Endothelial cell (in vitro differentiated cells): Measurements from ENCODE around the gene PLEKHM2. TPM values are rescaled to one million over a fixed set of nuclear protein-coding genes. Genes with fewer than 3 reads are reported as not detected.

Experiments
- DNase-seq: peaks from one replicate; pipeline ENCODE4 v3.0.0; 2021; ENCODE audit warnings: low spot score
- H3K27ac Mint-ChIP-seq: one replicate; pipeline ENCODE4 v1.8.0; 2021; ENCODE audit warnings: mixed read lengths, inconsistent platforms; ENCODE audit not compliant: unreplicated experiment
- H3K27me3 Mint-ChIP-seq: one replicate; pipeline ENCODE4 v1.8.0; 2021; ENCODE audit warnings: mild to moderate bottlenecking, moderate library complexity, mixed read lengths, inconsistent platforms; ENCODE audit not compliant: unreplicated experiment
- H3K36me3 Mint-ChIP-seq: one replicate; pipeline ENCODE4 v1.8.0; 2021; ENCODE audit warnings: mild to moderate bottlenecking, low read depth, mixed read lengths, inconsistent platforms; ENCODE audit not compliant: unreplicated experiment
- H3K4me1 Mint-ChIP-seq: one replicate; pipeline ENCODE4 v1.8.0; 2021; ENCODE audit warnings: mild to moderate bottlenecking, mixed read lengths, inconsistent platforms; ENCODE audit not compliant: unreplicated experiment
- H3K4me3 Mint-ChIP-seq: one replicate; pipeline ENCODE4 v1.8.0; 2021; ENCODE audit warnings: mild to moderate bottlenecking, mixed read lengths, inconsistent platforms; ENCODE audit not compliant: unreplicated experiment
- H3K9me3 Mint-ChIP-seq: one replicate; pipeline ENCODE4 v1.8.0; 2021; ENCODE audit warnings: mixed read lengths, inconsistent platforms; ENCODE audit not compliant: unreplicated experiment
- CTCF ChIP-seq: fragments of 200-600 bp; sonication (generic); IDR thresholded peaks from one replicate; pipeline ENCODE4 v1.5.0; 2021; ENCODE audit warnings: antibody characterized with exemption; ENCODE audit not compliant: unreplicated experiment
- long read RNA-seq: library from polyadenylated mRNA; unstranded; transcript quantifications from one replicate; pipeline ENCODE4 v2.0.0, GENCODE V29; 2020; ENCODE audit not compliant: unreplicated experiment
- total RNA-seq: library from RNA; stranded (reverse); fragmentation: NEBNext Ultra II Directional; extraction: Animal tissue kit (Norgen Biotek cat#: 25700); gene quantifications from one replicate; pipeline ENCODE4 v1.2.1, GENCODE V29; 2021; ENCODE audit not compliant: unreplicated experiment

The PLEKHM2 gene
- 82.3 TPM for total RNA-seq
- long read RNA-seq, partial matches to known transcripts: 5 of 7 reads
- long read RNA-seq, other reads (novel, unspliced or antisense): 2 of 7 reads

GRCh38 chr1:15684042-15684461, at the start of gene PLEKHM2:
TSS of gene PLEKHM2 (plus strand) at chr1:15684320. CDS start at chr1:15684559, 239 bp downstream.
- H3K27ac Mint-ChIP-seq: peak within 1 kb of the TSS; percentile 86
- H3K4me3 Mint-ChIP-seq: peak within 1 kb of the TSS; percentile 94
- peak; percentile 54 for DNase-seq
- TF ChIP-seq CTCF: no peak
- peaks cover 20% of the 10 kb centered on the region for H3K4me1 Mint-ChIP-seq
- H3K27me3 Mint-ChIP-seq: peaks cover 9% of the 10 kb centered on the region
- H3K9me3 Mint-ChIP-seq: no peaks in the 10 kb centered on the region
- H3K36me3 Mint-ChIP-seq: peaks cover 8% of the 10 kb centered on the region

GRCh38 chr1:15636436-15636835, 47.7 kb upstream of the PLEKHM2 start:
- DNase-seq: no peak
- Mint-ChIP-seq H3K4me1 (peaks cover 4% of the 10 kb centered on the region), H3K27me3 (no peaks in the 10 kb centered on the region), H3K27ac (no peak overlapping the region), H3K36me3 (peaks cover 8% of the 10 kb centered on the region), H3K4me3 (no peak overlapping the region), H3K9me3 (no peaks in the 10 kb centered on the region)
- TF ChIP-seq CTCF: no peak

GRCh38 chr1:15637826-15638225, 46.3 kb upstream of the PLEKHM2 start:
- DNase-seq: no peak
- Mint-ChIP-seq H3K4me3 (no peak overlapping the region), H3K4me1 (peaks cover 4% of the 10 kb centered on the region), H3K27ac (no peak overlapping the region), H3K27me3 (no peaks in the 10 kb centered on the region), H3K9me3 (no peaks in the 10 kb centered on the region), H3K36me3 (peaks cover 14% of the 10 kb centered on the region)
- no peak for TF ChIP-seq CTCF

GRCh38 chr1:15639262-15639661, 44.9 kb upstream of the PLEKHM2 start:
- Mint-ChIP-seq H3K4me3 (no peak overlapping the region), H3K4me1 (peaks cover 4% of the 10 kb centered on the region), H3K36me3 (peaks cover 24% of the 10 kb centered on the region), H3K27me3 (no peaks in the 10 kb centered on the region), H3K27ac (no peak overlapping the region), H3K9me3 (no peaks in the 10 kb centered on the region)
- no peak for DNase-seq
- no peak for TF ChIP-seq CTCF

GRCh38 chr1:15639931-15640330, 44.2 kb upstream of the PLEKHM2 start:
- no peak for DNase-seq
- Mint-ChIP-seq H3K27me3 (no peaks in the 10 kb centered on the region), H3K36me3 (peaks cover 25% of the 10 kb centered on the region), H3K4me1 (peaks cover 4% of the 10 kb centered on the region), H3K27ac (no peak overlapping the region), H3K4me3 (no peak overlapping the region), H3K9me3 (no peaks in the 10 kb centered on the region)
- TF ChIP-seq CTCF: no peak
